PC-9 (cell line): Measurements from ENCODE around the gene ZCCHC14. TPM values are rescaled to one million over a fixed set of nuclear protein-coding genes. Genes with fewer than 3 reads are reported as not detected.
"Not testable (repeated sequence)": the region's sequence is repeated elsewhere in the genome, so short reads cannot be mapped to it uniquely, and the experiment has no call there.

Experiments
- BruUV-seq: library from RNA; stranded (reverse); fragments of 400-500 nt; replicated peaks from 2 replicates; lab custom pipeline; 2021; lab: Mats Ljungman, UMichigan
- CTCF ChIA-PET: fragments of 300-600 bp; sonication (Branson Sonifier 250); formaldehyde crosslinking; loops from one replicate; lab custom pipeline; 2022; ENCODE audit warnings: antibody characterized with exemption; lab: Charles Lee
- POLR2A ChIA-PET: fragments of 300-600 bp; sonication (Branson Sonifier 250); formaldehyde crosslinking; loops from one replicate; lab custom pipeline; 2022; ENCODE audit warnings: antibody characterized with exemption; ENCODE audit not compliant: unreplicated experiment; lab: Charles Lee
- DNase-seq, 2 experiments: peaks; one replicate each; pipeline versions ENCODE4 v3.0.0 to v3.0.0-alpha.2; 2015 to 2022; ENCODE audit warnings: mixed read lengths in 1 of 2
- H2AFZ ChIP-seq: fragments of 200-600 bp; sonication (generic); 2 replicates; pipeline ENCODE4 v1.8.1; 2017; ENCODE audit warnings: antibody characterized with exemption
- H3F3A ChIP-seq: fragments of 200-600 bp; sonication (generic); 2 replicates; pipeline ENCODE4 v1.8.1; 2017; ENCODE audit warnings: antibody characterized with exemption, mild to moderate bottlenecking, low read depth; ENCODE audit not compliant: insufficient read depth
- H3K27ac ChIP-seq: fragments of 200-600 bp; sonication (generic); 2 replicates; pipeline ENCODE4 v1.6.1; 2016; ENCODE audit warnings: mixed run types
- H3K27me3 ChIP-seq: fragments of 200-600 bp; sonication (generic); 2 replicates; pipeline ENCODE4 v1.6.1; 2016; ENCODE audit warnings: low read depth, mixed run types; ENCODE audit not compliant: insufficient read depth
- H3K36me3 ChIP-seq: fragments of 200-600 bp; sonication (generic); 2 replicates; pipeline ENCODE4 v1.6.1; 2016; ENCODE audit warnings: low read depth, mixed run types
- H3K4me1 ChIP-seq: fragments of 200-600 bp; sonication (generic); replicated peaks from 2 replicates; pipeline ENCODE4 v1.6.1; 2016; ENCODE audit warnings: mixed run types; ENCODE audit not compliant: insufficient read depth
- H3K4me2 ChIP-seq: fragments of 200-600 bp; sonication (generic); 2 replicates; pipeline ENCODE4 v1.6.1; 2017; ENCODE audit warnings: mixed run types
- H3K4me3 ChIP-seq: fragments of 200-600 bp; sonication (generic); 2 replicates; pipeline ENCODE4 v1.6.1; 2016; ENCODE audit warnings: mixed run types
- H3K79me2 ChIP-seq: fragments of 200-600 bp; sonication (generic); 2 replicates; pipeline ENCODE4 v1.6.1; 2017; ENCODE audit warnings: low read depth, mixed run types
- H3K9me2 ChIP-seq: fragments of 200-600 bp; sonication (generic); 2 replicates; pipeline ENCODE4 v1.8.1; 2017; ENCODE audit warnings: mild to moderate bottlenecking; ENCODE audit not compliant: insufficient read depth
- H3K9me3 ChIP-seq: fragments of 200-600 bp; sonication (generic); 2 replicates; pipeline ENCODE4 v1.8.1; 2016; ENCODE audit warnings: low read depth; ENCODE audit not compliant: insufficient read depth
- H4K20me1 ChIP-seq: fragments of 200-600 bp; sonication (generic); 2 replicates; pipeline ENCODE4 v1.8.1; 2017; ENCODE audit not compliant: insufficient read depth
- EZH2 ChIP-seq: fragments of 200-600 bp; sonication (generic); IDR thresholded peaks from 2 replicates; pipeline ENCODE4 v1.8.0; 2017; ENCODE audit warnings: antibody characterized with exemption, low read depth
- intact Hi-C: fragments of 100-400 bp; cut with micrococcal nuclease; formaldehyde crosslinking; loops from one replicate; pipeline ENCODE4 v1.10.0; 2022; ENCODE audit not compliant: unreplicated experiment
- total RNA-seq: library from RNA; stranded (reverse); gene quantifications from 2 replicates; pipeline ENCODE4 v1.2.3, GENCODE V29; 2021
- TF ChIP-seq, protein P1 (sequence below): fragments of 200-600 bp; sonication (generic); conservative IDR thresholded peaks from 2 replicates; pipeline ENCODE4 v1.6.1; 2017; ENCODE audit warnings: mixed run types, antibody characterized with exemption, mild to moderate bottlenecking, moderate library complexity

ZCCHC14 gene
- total RNA-seq, 1 experiment from 2014 or later: 17.9 TPM

DNA sequence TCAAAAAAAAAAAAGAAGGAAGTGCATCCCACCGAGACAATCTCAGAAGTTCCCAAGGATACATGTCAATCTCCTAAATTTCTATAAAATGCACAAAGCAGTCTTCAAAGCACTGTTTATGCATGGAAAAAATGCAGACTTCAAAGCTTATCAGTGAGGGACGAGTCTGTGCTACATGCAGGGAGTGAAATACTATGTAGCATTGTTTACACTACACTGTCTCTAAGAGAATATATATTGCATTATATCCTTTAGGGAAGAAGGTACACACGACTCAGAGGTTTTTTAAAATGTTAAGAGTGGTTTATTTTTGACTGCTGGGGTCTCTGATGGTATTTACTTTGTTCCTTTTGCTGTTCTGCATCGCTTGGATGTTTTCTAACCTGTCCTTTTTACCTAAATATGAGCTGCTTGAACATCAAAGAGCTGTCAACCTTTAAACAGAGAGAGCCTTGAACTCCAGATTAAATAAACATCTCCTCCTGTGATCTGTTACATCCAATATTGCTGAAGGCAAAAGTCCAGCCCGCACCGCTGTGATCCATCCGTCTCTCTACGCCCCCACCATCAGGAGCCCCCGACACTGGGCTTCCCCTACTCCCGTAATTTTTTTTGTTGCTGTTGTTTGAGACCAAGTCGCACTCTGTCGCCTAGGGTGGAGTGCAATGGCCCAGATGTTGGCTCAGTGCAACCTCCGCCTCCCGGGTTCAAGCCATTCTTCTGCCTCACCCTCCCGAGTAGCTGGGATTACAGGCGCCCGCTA is 110.6 kb downstream of the ZCCHC14 start:
- BruUV-seq: no TSS peak
- Histone ChIP-seq H2AFZ (peak overlapping the region; percentile 81), H4K20me1 (peaks cover 31% of the 10 kb centered on the region), H3K9me2 (no peaks in the 10 kb centered on the region), H3K27ac (no peak overlapping the region), H3K79me2 (peaks cover 56% of the 10 kb centered on the region), H3K36me3 (no peaks in the 10 kb centered on the region), H3K27me3 (no peaks in the 10 kb centered on the region), H3F3A (peaks cover 25% of the 10 kb centered on the region), H3K4me2 (peak overlapping the region; percentile 94), H3K9me3 (no peaks in the 10 kb centered on the region), H3K4me3 (peak overlapping the region; percentile 88), H3K4me1 (peaks cover 28% of the 10 kb centered on the region)
- ChIA-PET POLR2A (interaction anchor here (0.6 kb wide), 1 partner anchor 12 kb away, joined by 8 read pairs; no protein-coding TSS in a partner anchor), CTCF (interaction anchor here (1.1 kb wide), 1 partner anchor 254 kb away, joined by 3 read pairs; no protein-coding TSS in a partner anchor)
- DNase-seq: no peak
- intact Hi-C loops: loop anchor here (5.0 kb wide), 1 partner anchor 65 kb away; the partner anchor contains the start of gene C16orf95
- no peak for TF ChIP-seq EZH2
- TF ChIP-seq, protein P1, sequence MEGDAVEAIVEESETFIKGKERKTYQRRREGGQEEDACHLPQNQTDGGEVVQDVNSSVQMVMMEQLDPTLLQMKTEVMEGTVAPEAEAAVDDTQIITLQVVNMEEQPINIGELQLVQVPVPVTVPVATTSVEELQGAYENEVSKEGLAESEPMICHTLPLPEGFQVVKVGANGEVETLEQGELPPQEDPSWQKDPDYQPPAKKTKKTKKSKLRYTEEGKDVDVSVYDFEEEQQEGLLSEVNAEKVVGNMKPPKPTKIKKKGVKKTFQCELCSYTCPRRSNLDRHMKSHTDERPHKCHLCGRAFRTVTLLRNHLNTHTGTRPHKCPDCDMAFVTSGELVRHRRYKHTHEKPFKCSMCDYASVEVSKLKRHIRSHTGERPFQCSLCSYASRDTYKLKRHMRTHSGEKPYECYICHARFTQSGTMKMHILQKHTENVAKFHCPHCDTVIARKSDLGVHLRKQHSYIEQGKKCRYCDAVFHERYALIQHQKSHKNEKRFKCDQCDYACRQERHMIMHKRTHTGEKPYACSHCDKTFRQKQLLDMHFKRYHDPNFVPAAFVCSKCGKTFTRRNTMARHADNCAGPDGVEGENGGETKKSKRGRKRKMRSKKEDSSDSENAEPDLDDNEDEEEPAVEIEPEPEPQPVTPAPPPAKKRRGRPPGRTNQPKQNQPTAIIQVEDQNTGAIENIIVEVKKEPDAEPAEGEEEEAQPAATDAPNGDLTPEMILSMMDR: no peak

DNA sequence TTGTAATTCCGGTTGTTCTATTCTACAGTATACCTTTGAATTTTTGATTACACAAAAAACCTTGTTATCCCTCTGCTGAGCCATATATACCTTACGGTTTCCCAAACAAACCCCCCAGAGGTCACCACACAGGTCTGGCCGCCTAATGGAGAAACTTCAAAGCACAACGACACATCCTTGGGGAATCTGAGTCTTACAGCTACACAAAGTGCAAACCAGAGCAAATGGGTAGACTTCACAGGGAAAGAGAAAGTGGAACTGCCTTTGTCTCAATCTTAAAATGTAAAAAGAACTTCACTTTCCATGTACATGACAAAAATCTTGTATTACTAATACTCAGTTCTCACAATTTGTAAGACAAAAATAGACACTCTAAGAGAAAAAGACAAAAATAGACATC is 111.9 kb downstream of the ZCCHC14 start:
- Histone ChIP-seq H3K27me3 (no peaks in the 10 kb centered on the region), H3K4me3 (no peak overlapping the region), H3K79me2 (peaks cover 69% of the 10 kb centered on the region), H3K9me3 (no peaks in the 10 kb centered on the region), H3K36me3 (no peaks in the 10 kb centered on the region), H2AFZ (no peak overlapping the region), H3K27ac (no peak overlapping the region), H3F3A (peaks cover 21% of the 10 kb centered on the region), H3K9me2 (no peaks in the 10 kb centered on the region), H3K4me1 (peaks cover 27% of the 10 kb centered on the region), H4K20me1 (peaks cover 34% of the 10 kb centered on the region), H3K4me2 (peak overlapping the region; percentile 42)
- DNase-seq: no peak
- BruUV-seq: no TSS peak
- POLR2A ChIA-PET: no interaction called here
- intact Hi-C loops: loop anchor here (5.0 kb wide), 1 partner anchor 64 kb away; the partner anchor contains the start of gene C16orf95
- TF ChIP-seq, protein P1: no peak
- TF ChIP-seq EZH2: no peak
- CTCF ChIA-PET: interaction anchor here (1.0 kb wide), 1 partner anchor 13 kb away, joined by 4 read pairs; no protein-coding TSS in a partner anchor

DNA sequence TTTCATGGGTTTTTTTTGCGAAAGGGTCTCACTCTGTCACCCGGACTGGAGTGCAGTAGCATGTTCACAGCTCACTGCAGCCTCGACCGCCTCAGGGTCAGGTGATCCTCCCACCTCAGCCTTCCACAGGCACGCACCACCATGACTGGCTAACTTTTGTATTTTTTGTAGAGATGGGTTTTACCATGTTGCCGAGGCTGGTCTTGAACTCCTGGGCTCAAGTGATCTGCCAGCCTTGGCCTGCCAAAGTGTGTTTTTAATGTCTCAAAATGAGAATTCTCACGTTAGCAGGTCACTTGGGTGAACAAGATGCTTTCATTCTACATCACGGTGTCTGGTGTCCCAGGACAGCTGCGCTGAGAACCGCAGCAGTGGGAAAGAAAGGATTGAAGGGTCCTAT is 112.4 kb downstream of the ZCCHC14 start:
- no peak overlapping the region for H3K27ac ChIP-seq
- H3K9me2 ChIP-seq: no peaks in the 10 kb centered on the region
- H3K4me2 ChIP-seq: peak overlapping the region; percentile 42; the same call in 1 of the 2 replicates
- no peaks in the 10 kb centered on the region for H3K27me3 ChIP-seq
- H4K20me1 ChIP-seq: peaks cover 34% of the 10 kb centered on the region
- H3K79me2 ChIP-seq: peaks cover 74% of the 10 kb centered on the region
- no peak overlapping the region for H2AFZ ChIP-seq
- TF ChIP-seq, protein P1: no peak
- TF ChIP-seq EZH2: no peak
- no TSS peak for BruUV-seq
- H3K4me1 ChIP-seq: peaks cover 27% of the 10 kb centered on the region
- POLR2A ChIA-PET: no interaction called here
- CTCF ChIA-PET: interaction anchor here (1.0 kb wide), 1 partner anchor 14 kb away, joined by 4 read pairs; no protein-coding TSS in a partner anchor
- intact Hi-C loops: loop anchor here (5.0 kb wide), 1 partner anchor 63 kb away; the partner anchor contains the start of gene C16orf95
- H3F3A ChIP-seq: peaks cover 21% of the 10 kb centered on the region
- DNase-seq: no peak
- no peaks in the 10 kb centered on the region for H3K9me3 ChIP-seq
- H3K4me3 ChIP-seq: no peak overlapping the region
- no peaks in the 10 kb centered on the region for H3K36me3 ChIP-seq

DNA sequence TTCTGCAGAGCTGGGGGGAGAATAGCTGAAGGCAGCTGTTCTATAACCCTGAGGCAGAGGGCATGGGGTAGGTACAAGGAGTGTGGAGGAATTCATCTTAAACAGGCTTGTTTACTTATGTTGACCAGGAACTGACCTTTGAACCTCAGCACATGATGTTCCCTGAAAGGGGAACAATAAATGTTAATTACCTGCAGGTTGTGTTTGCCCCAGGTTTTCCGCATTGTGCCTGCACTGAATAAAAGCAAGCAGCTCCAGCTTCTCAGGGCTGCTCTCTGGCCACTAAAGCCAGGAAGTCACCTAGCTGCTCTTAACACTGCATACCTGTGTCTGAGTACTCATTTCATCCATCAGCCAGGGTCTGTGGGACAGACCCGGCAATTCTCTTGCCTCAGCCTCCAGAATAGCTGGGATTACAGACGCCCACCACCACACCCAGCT is 113.5 kb downstream of the ZCCHC14 start:
- Histone ChIP-seq H3K4me1 (peaks cover 22% of the 10 kb centered on the region), H3K79me2 (peaks cover 76% of the 10 kb centered on the region), H4K20me1 (peaks cover 34% of the 10 kb centered on the region), H3F3A (peaks cover 11% of the 10 kb centered on the region)
- H3K36me3 ChIP-seq, H3K27me3 ChIP-seq, DNase-seq, CTCF ChIA-PET, BruUV-seq, H3K4me3 ChIP-seq, intact Hi-C loops, H3K4me2 ChIP-seq, H3K9me2 ChIP-seq, H2AFZ ChIP-seq, H3K27ac ChIP-seq, POLR2A ChIA-PET, H3K9me3 ChIP-seq: not testable (repeated sequence)
